K562 (cell line): ENCODE results near the gene VPS37B. TPM values are rescaled to one million over a fixed set of nuclear protein-coding genes. Genes with fewer than 3 reads are reported as not detected.
A peak's percentile ranks its signal among the peaks of the same experiment; 100 is the strongest.

Experiments used
- ARNT ChIP-seq, 2 experiments: fragments of 450-650 bp; IDR thresholded peaks; 2 replicates each; pipeline ENCODE4 v1.6.1; 2016; ENCODE audit warnings: mild to moderate bottlenecking in 1 of 2
- ETV6 ChIP-seq, 3 experiments: fragments of 150-350 bp in 1 of 3; sonication (generic) in 1 of 3; formaldehyde crosslinking in 1 of 3; IDR thresholded peaks; 2 replicates each; pipeline versions ENCODE4 v1.6.1 to v1.8.0; 2014 to 2022; ENCODE audit warnings: borderline replicate concordance in 2 of 3, low read depth in 2 of 3, antibody characterized with exemption in 1 of 3, low read length in 1 of 3, mild to moderate bottlenecking in 1 of 3, missing genetic modification reagents in 1 of 3
- HDAC8 ChIP-seq: fragments of 450-650 bp; IDR thresholded peaks from 2 replicates; pipeline ENCODE4 v1.6.1; 2016; ENCODE audit warnings: mild to moderate bottlenecking, missing genetic modification characterization, moderate library complexity, missing compliant biosample characterization
- ILF3 ChIP-seq: fragments of 450-650 bp; IDR thresholded peaks from 2 replicates; pipeline ENCODE4 v1.6.1; 2018; ENCODE audit warnings: antibody characterized with exemption, mild to moderate bottlenecking, moderate library complexity, borderline replicate concordance
- KAT2B ChIP-seq: IDR thresholded peaks from one replicate; pipeline ENCODE4 v1.6.1; 2012; ENCODE audit warnings: low read depth, mild to moderate bottlenecking, control low read depth, inconsistent platforms, low read length, moderate library complexity
- NUFIP1 ChIP-seq: fragments of 450-650 bp; IDR thresholded peaks from 2 replicates; pipeline ENCODE4 v1.6.1; 2018; ENCODE audit not compliant: partially characterized antibody
- TOE1 ChIP-seq, 2 experiments: fragments of 450-650 bp in 1 of 2; sonication (generic) in 1 of 2; formaldehyde crosslinking in 1 of 2; IDR thresholded peaks; 2 replicates each; pipeline versions ENCODE4 v1.7.1 to v1.8.0; 2016 to 2022; ENCODE audit warnings: borderline replicate concordance in 2 of 2, mild to moderate bottlenecking in 2 of 2, antibody characterized with exemption in 1 of 2, inconsistent platforms in 1 of 2, low read depth in 1 of 2, missing genetic modification reagents in 1 of 2, moderate library complexity in 1 of 2
- TSC22D4 ChIP-seq: fragments of 450-650 bp; IDR thresholded peaks from 2 replicates; pipeline ENCODE4 v1.6.1; 2016; ENCODE audit warnings: missing genetic modification characterization, missing biosample characterization, control low read depth
- ZC3H8 ChIP-seq: fragments of 450-650 bp; IDR thresholded peaks from 2 replicates; pipeline ENCODE4 v1.6.1; 2017
- ZNF384 ChIP-seq: IDR thresholded peaks from 2 replicates; pipeline ENCODE4 v1.6.1; 2012; ENCODE audit warnings: low read depth, low read length, improper control_type of control experiment
- ZNF75A ChIP-seq: fragments of 450-650 bp; formaldehyde crosslinking; IDR thresholded peaks from 2 replicates; pipeline ENCODE4 v1.4.0; 2020; ENCODE audit warnings: mild to moderate bottlenecking
- polyA plus RNA-seq, 8 experiments: library from polyadenylated mRNA; depleted of rRNA in 4 of 8; stranded (reverse) in 5 of 8; unstranded in 3 of 8; fragments of >200 nt; fragmentation: Nextera tagmentation in 2 of 8; fragmentation: Illumina TruSeq in 1 of 8; extraction: Ambion mirVana in 2 of 8; extraction: Trizol in 1 of 8; gene quantifications; 2 replicates each; pipeline versions ENCODE4 v1.2.1 to v1.2.3, GENCODE V29; 2011 to 2014; ENCODE audit warnings: inconsistent platforms in 1 of 8, missing spikeins in 1 of 8
- total RNA-seq, 7 experiments: library from RNA; depleted of rRNA in 6 of 7; stranded (reverse); fragments of >200 nt in 6 of 7; fragmentation: Illumina TruSeq in 2 of 7; extraction: Trizol in 2 of 7; gene quantifications; 2 replicates each; pipeline versions ENCODE4 v1.2.1 to v1.2.3, GENCODE V29; 2011 to 2021; ENCODE audit warnings: low replicate concordance in 1 of 7
- TF ChIP-seq, protein P1 (sequence below): sonication (generic); formaldehyde crosslinking; IDR thresholded peaks from 2 replicates; pipeline ENCODE4 v1.8.0; 2023; ENCODE audit warnings: mild to moderate bottlenecking, missing genetic modification reagents
- TF ChIP-seq, protein P2 (sequence below): fragments of 250-450 bp; sonication (Bioruptor Pico); IDR thresholded peaks from 2 replicates; pipeline ENCODE4 v1.8.0; 2022; ENCODE audit warnings: moderate library complexity, mild to moderate bottlenecking, inconsistent platforms

VPS37B gene
- total and polyA plus RNA-seq, 9 of the 15 experiments (the other 6 are each of a cell fraction or from before 2014, with no cell fraction given): 0.28 to 37.4 (median 17.9) TPM

DNA sequence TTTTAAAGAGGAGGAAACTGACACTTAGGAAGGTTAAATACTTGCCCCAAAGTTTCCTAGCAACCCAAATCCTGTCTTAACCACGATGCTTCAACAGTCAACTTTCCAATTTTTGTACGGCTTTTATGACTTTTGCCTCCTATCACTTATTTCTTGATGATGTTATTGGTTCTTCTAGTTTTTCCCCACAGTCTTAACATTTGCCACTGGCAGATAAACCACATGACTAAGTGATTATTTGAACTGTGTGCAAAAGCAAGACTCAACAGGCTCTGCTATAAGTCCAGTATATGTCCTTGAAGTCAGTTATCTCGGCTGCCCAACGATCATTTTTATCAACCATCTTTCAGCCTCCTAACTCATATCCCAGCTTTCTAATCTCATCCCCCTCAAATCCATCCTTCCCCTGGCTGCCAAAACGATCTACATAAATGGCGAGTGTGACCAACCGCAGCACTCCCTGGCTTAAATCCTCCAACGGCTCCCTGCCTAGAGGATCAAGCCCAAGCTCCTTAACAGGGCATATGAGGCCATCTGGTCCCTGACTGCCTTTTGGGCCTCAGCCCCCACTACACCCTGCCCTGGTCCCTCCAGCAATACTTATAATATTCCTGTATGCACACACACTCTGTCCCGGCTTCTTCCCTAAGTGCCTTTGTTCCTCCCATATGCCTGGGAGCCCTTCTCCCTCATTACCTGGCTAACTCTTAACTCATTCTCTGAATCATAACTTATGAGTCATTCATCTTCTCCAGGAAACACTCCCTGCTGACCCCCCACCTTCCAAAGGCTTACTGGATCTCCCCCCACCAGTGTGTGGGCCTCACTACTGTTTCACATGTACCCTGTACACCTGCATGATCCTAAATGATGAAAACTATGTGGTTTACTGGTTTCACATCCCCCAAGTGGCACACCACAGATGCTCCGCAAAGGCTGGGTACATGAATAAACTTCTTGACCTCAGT lies 8.8 kb downstream of the VPS37B start (continued):
- no peak for TF ChIP-seq NUFIP1
- no peak for TF ChIP-seq TSC22D4
- no peak for TF ChIP-seq ZNF384
- no peak for TF ChIP-seq ILF3
- no peak for TF ChIP-seq KAT2B
- TF ChIP-seq, protein P1, sequence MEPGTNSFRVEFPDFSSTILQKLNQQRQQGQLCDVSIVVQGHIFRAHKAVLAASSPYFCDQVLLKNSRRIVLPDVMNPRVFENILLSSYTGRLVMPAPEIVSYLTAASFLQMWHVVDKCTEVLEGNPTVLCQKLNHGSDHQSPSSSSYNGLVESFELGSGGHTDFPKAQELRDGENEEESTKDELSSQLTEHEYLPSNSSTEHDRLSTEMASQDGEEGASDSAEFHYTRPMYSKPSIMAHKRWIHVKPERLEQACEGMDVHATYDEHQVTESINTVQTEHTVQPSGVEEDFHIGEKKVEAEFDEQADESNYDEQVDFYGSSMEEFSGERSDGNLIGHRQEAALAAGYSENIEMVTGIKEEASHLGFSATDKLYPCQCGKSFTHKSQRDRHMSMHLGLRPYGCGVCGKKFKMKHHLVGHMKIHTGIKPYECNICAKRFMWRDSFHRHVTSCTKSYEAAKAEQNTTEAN (CRISPR knock-in tag): no peak
- no peak for TF ChIP-seq HDAC8 (tag)
- TF ChIP-seq ZC3H8: no peak
- TF ChIP-seq ETV6 (IDR thresholded peaks at IDR 0.05; ENCODE audit: borderline replicate concordance in 1 of 2, low read depth in 2 of 2, low read length in 1 of 2): no peak
- no peak for TF ChIP-seq ETV6 (CRISPR knock-in tag; IDR thresholded peaks at IDR 0.05; ENCODE audit: borderline replicate concordance)
- TF ChIP-seq ZNF75A (CRISPR knock-in tag): no peak
- TF ChIP-seq TOE1 (IDR thresholded peaks at IDR 0.05; ENCODE audit: borderline replicate concordance): peak; percentile 34; the same call in 1 of the 2 replicates
- no peak for TF ChIP-seq TOE1 (CRISPR knock-in tag; IDR thresholded peaks at IDR 0.05; ENCODE audit: borderline replicate concordance, low read depth)
- TF ChIP-seq, protein P2, sequence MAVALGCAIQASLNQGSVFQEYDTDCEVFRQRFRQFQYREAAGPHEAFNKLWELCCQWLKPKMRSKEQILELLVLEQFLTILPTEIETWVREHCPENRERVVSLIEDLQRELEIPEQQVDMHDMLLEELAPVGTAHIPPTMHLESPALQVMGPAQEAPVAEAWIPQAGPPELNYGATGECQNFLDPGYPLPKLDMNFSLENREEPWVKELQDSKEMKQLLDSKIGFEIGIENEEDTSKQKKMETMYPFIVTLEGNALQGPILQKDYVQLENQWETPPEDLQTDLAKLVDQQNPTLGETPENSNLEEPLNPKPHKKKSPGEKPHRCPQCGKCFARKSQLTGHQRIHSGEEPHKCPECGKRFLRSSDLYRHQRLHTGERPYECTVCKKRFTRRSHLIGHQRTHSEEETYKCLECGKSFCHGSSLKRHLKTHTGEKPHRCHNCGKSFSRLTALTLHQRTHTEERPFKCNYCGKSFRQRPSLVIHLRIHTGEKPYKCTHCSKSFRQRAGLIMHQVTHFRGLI (CRISPR knock-in tag): no peak
- TF ChIP-seq ARNT (IDR thresholded peaks at IDR 0.05): peak; percentile 52 to 71; a peak in 2 of 4 replicates
